Measurements from ENCODE around the gene TARS1. TPM values are rescaled to one million over a fixed set of nuclear protein-coding genes. Genes with fewer than 3 reads are reported as not detected.

The TARS1 gene
- total and polyA plus RNA-seq, 2 of the 4 experiments (the other 2 are of a cell fraction), result 90.8 to 175 TPM

GRCh38 chr5:33410221-33410620 is 30.5 kb upstream of the TARS1 start:
- H2AK5ac ChIP-seq (ENCODE audit: low read depth, low read length), result no peak overlapping the region
- H2BK15ac ChIP-seq (ENCODE audit: low read depth, low read length), result no peak overlapping the region
- no CpG with 5 or more reads among the region's 1 CpG for WGBS, 2 experiments (ENCODE audit: extremely low coverage in 2 of 2, insufficient read length in 1 of 2)
- H3K79me1 ChIP-seq (ENCODE audit: low read depth in 1 of 2, low read length in 2 of 2), result no peaks in the 10 kb centered on the region
- H3K23ac ChIP-seq (ENCODE audit: low read depth, low read length), result no peak overlapping the region
- H3K14ac ChIP-seq (replicated peaks; ENCODE audit: low read depth, low read length), result no peak overlapping the region
- dilution Hi-C loops (cut with HindIII; ENCODE audit: low sequenced_read_pairs, unreplicated experiment), result no loop called here
- peak overlapping the region; percentile 61; the same call in 1 of the 2 replicates for H4K5ac ChIP-seq (ENCODE audit: low read depth, low read length)
- no TSS peak for BruUV-seq (replicated peaks)
- no peak overlapping the region for H2BK5ac ChIP-seq (ENCODE audit: low read depth, low read length, poor library complexity, severe bottlenecking)
- in situ Hi-C loops (cut with MboI; ENCODE audit: low sequenced_read_pairs), result loop anchor here (25.0 kb wide), 1 partner anchor 223 kb away; no protein-coding TSS in a partner anchor
- H3K27me3 ChIP-seq (ENCODE audit: control insufficient read depth, insufficient read depth, low read length), result no peaks in the 10 kb centered on the region
- H4K91ac ChIP-seq (ENCODE audit: insufficient read depth, low read depth, low read length), result no peak overlapping the region
- no peak overlapping the region for H3K4me2 ChIP-seq (ENCODE audit: low read depth, low read length)
- H3K27ac ChIP-seq (ENCODE audit: insufficient read depth, low read length), result no peak overlapping the region; the same call in 1 of the 2 replicates
- no peak overlapping the region for H4K8ac ChIP-seq (ENCODE audit: low read depth in 2 of 2, low read length in 2 of 2)
- H3K9ac ChIP-seq (ENCODE audit: low read depth, low read length), result no peak overlapping the region
- no peak overlapping the region for H2AK9ac ChIP-seq (replicated peaks; ENCODE audit: low read depth, low read length, poor library complexity)
- ChIA-PET POLR2A (ENCODE audit: unreplicated experiment) (no interaction called here), CTCF (no interaction called here)
- ATAC-seq (ENCODE audit: low read depth), result no peak
- intact Hi-C loops (cut with micrococcal nuclease), result no loop called here
- no peak overlapping the region for H3K56ac ChIP-seq (ENCODE audit: extremely low read depth, insufficient read depth, low read length)
- no peak for DNase-seq
- 0 out of 2 replicates have a peak, but pooled peaks cover 2% of the 10 kb centered on the region for H3K9me1 ChIP-seq (ENCODE audit: insufficient read depth, low read length)
- H3K4me1 ChIP-seq (ENCODE audit: control insufficient read depth, insufficient read depth, low read length), result peaks cover 2% of the 10 kb centered on the region
- 0 out of 2 replicates have a peak overlapping the region, but pooled peaks have one; percentile 2 for H3K18ac ChIP-seq (ENCODE audit: low read depth, low read length)
- no peaks in the 10 kb centered on the region for H4K20me1 ChIP-seq (ENCODE audit: insufficient read depth, low read length)
- H3K9me3 ChIP-seq (ENCODE audit: control insufficient read depth, insufficient read depth, low read length), result no peaks in the 10 kb centered on the region
- TF ChIP-seq ELK1 (IDR thresholded peaks at IDR 0.05; ENCODE audit: borderline replicate concordance, low read depth, low read length), result no peak
- no peak for TF ChIP-seq RCOR1 (IDR thresholded peaks at IDR 0.05; ENCODE audit: insufficient replicate concordance, low read length)
- no peak for TF ChIP-seq MAZ (IDR thresholded peaks at IDR 0.05; ENCODE audit: borderline replicate concordance, low read depth, low read length)
- TF ChIP-seq RAD21 (IDR thresholded peaks at IDR 0.05; ENCODE audit: low read length), result no peak
- TF ChIP-seq CEBPB (IDR thresholded peaks at IDR 0.05; ENCODE audit: low read depth, low read length), result no peak
- no peak for TF ChIP-seq RFX5 (IDR thresholded peaks at IDR 0.05; ENCODE audit: low read depth, low read length)
- TF ChIP-seq FOS (IDR thresholded peaks at IDR 0.05; ENCODE audit: low read depth, low read length), result no peak
- TF ChIP-seq NFE2L2 (IDR thresholded peaks at IDR 0.05; ENCODE audit: low read depth, low read length), result no peak
- TF ChIP-seq SMC3 (IDR thresholded peaks at IDR 0.05; ENCODE audit: low read depth, low read length), result no peak
- TF ChIP-seq BHLHE40 (IDR thresholded peaks at IDR 0.05; ENCODE audit: low read depth, low read length), result no peak
- no peak for TF ChIP-seq MAFK (IDR thresholded peaks at IDR 0.05; ENCODE audit: low read depth, low read length)
- TF ChIP-seq, protein P1, sequence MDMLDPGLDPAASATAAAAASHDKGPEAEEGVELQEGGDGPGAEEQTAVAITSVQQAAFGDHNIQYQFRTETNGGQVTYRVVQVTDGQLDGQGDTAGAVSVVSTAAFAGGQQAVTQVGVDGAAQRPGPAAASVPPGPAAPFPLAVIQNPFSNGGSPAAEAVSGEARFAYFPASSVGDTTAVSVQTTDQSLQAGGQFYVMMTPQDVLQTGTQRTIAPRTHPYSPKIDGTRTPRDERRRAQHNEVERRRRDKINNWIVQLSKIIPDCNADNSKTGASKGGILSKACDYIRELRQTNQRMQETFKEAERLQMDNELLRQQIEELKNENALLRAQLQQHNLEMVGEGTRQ (IDR thresholded peaks at IDR 0.05; ENCODE audit: low read depth, low read length), result no peak
- no peak for TF ChIP-seq MXI1 (IDR thresholded peaks at IDR 0.05; ENCODE audit: borderline replicate concordance, low read depth, low read length)
- no peak for TF ChIP-seq CHD1 (IDR thresholded peaks at IDR 0.05; ENCODE audit: low read depth, low read length)
- TF ChIP-seq CTCF (conservative IDR thresholded peaks at IDR 0.05; ENCODE audit: low read depth, low read length), result no peak
- TF ChIP-seq POLR2A (IDR thresholded peaks at IDR 0.05; ENCODE audit: low read depth, low read length), result no peak
- H3K4me3 ChIP-seq (ENCODE audit: insufficient read depth, low read depth, low read length), result no peak overlapping the region
- H2BK120ac ChIP-seq (ENCODE audit: low read depth, low read length), result no peak overlapping the region
- no peak overlapping the region for H3K4ac ChIP-seq (ENCODE audit: low read depth, low read length)
- no peak overlapping the region for H2BK20ac ChIP-seq (ENCODE audit: low read depth, low read length)
- no peaks in the 10 kb centered on the region for H3K36me3 ChIP-seq (ENCODE audit: control insufficient read depth, insufficient read depth, low read length)
- no peak overlapping the region for H2AFZ ChIP-seq (replicated peaks; ENCODE audit: low read length, poor library complexity)

All from IMR-90 (cell line).